A673 (cell line): ENCODE measurements around the gene NDUFA5. TPM values are rescaled to one million over a fixed set of nuclear protein-coding genes. Genes with fewer than 3 reads are reported as not detected.

ENCODE experiments used
- BruUV-seq: library from RNA; stranded (reverse); fragments of 400-500 nt; replicated peaks from 2 replicates; lab custom pipeline; 2021; lab: Mats Ljungman, UMichigan
- CTCF ChIA-PET: fragments of 300-600 bp; sonication (Branson Sonifier 250); formaldehyde crosslinking; loops from one replicate; lab custom pipeline; 2022; ENCODE audit warnings: antibody characterized with exemption; lab: Charles Lee
- POLR2A ChIA-PET: fragments of 300-600 bp; sonication (Branson Sonifier 250); formaldehyde crosslinking; loops from one replicate; lab custom pipeline; 2022; ENCODE audit warnings: antibody characterized with exemption; ENCODE audit not compliant: low non-redundant PET; lab: Charles Lee
- DNase-seq: peaks from one replicate; pipeline ENCODE4 v3.0.0-alpha.2; 2015; ENCODE audit warnings: low spot score
- H3K27ac ChIP-seq: fragments of 200-600 bp; sonication (generic); 2 replicates; pipeline ENCODE4 v1.5.1; 2016; ENCODE audit warnings: mixed run types, low read depth, mild to moderate bottlenecking, mixed read lengths, antibody characterized with exemption, low read length; ENCODE audit not compliant: poor library complexity, severe bottlenecking
- H3K27me3 ChIP-seq: fragments of 200-600 bp; sonication (generic); replicated peaks from 2 replicates; pipeline ENCODE4 v1.6.1; 2017; ENCODE audit warnings: mixed run types, low read depth, mild to moderate bottlenecking, mixed read lengths, antibody characterized with exemption, low read length; ENCODE audit not compliant: insufficient read depth, poor library complexity
- H3K36me3 ChIP-seq: fragments of 200-600 bp; sonication (generic); 2 replicates; pipeline ENCODE4 v1.6.1; 2016; ENCODE audit warnings: mixed run types, mild to moderate bottlenecking, mixed read lengths, antibody characterized with exemption, low read length; ENCODE audit not compliant: insufficient read depth, poor library complexity, severe bottlenecking
- H3K4me1 ChIP-seq: fragments of 200-600 bp; sonication (generic); 2 replicates; pipeline ENCODE4 v1.6.1; 2017; ENCODE audit warnings: mixed run types, mild to moderate bottlenecking, mixed read lengths, antibody characterized with exemption, low read length; ENCODE audit not compliant: insufficient read depth, poor library complexity, severe bottlenecking
- H3K4me3 ChIP-seq: fragments of 200-600 bp; sonication (generic); 2 replicates; pipeline ENCODE4 v1.5.1; 2016; ENCODE audit warnings: low read depth, mixed run types, mild to moderate bottlenecking, mixed read lengths, low read length; ENCODE audit not compliant: poor library complexity, severe bottlenecking
- H3K9me3 ChIP-seq: fragments of 200-600 bp; sonication (generic); 2 replicates; pipeline ENCODE4 v1.6.1; 2016; ENCODE audit warnings: mixed run types, low read depth, mild to moderate bottlenecking, mixed read lengths, antibody characterized with exemption, low read length; ENCODE audit not compliant: poor library complexity, severe bottlenecking
- EZH2 ChIP-seq: fragments of 200-600 bp; sonication (generic); IDR thresholded peaks from 2 replicates; pipeline ENCODE4 v1.6.1; 2017; ENCODE audit warnings: borderline replicate concordance, low read depth, mild to moderate bottlenecking, mixed read lengths, antibody characterized with exemption, low read length; ENCODE audit not compliant: poor library complexity, severe bottlenecking
- intact Hi-C: fragments of 100-400 bp; cut with micrococcal nuclease; formaldehyde crosslinking; loops from one replicate; pipeline ENCODE4 v1.10.0; 2022; ENCODE audit not compliant: unreplicated experiment
- total RNA-seq: library from RNA; stranded (reverse); gene quantifications from 2 replicates; pipeline ENCODE4 v1.2.3, GENCODE V29; 2021
- TF ChIP-seq, protein P1 (sequence below): fragments of 300-800, 200-600 bp; sonication (generic); conservative IDR thresholded peaks from 2 replicates; pipeline ENCODE4 v1.5.1; 2017; ENCODE audit warnings: low read depth, mild to moderate bottlenecking, antibody characterized with exemption, low read length, moderate library complexity, mixed read lengths

Gene NDUFA5
- total RNA-seq, 1 experiment from 2014 or later, result 114 TPM

DNA sequence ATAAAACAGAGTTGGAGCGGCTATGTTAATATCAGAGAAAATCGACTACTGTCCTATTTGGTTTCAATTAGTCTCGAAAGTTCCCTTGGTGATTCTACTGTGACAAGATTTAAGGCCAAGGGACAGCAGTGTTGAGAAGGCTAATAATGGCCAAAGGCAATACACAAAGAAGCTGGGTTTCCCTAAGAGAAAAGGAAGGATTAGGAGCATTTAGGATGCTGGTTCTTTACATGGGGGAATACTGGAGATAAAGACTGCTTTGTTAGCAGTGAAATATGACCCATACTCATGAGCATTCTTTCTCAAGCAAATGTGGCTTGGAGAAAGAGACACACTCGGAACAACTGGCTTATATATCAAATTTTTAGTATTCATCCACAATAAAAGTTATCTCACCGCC, 55.4 kb downstream of the NDUFA5 start:
- Histone ChIP-seq H3K9me3 (no peaks in the 10 kb centered on the region), H3K27me3 (no peaks in the 10 kb centered on the region), H3K36me3 (no peaks in the 10 kb centered on the region), H3K27ac (no peak overlapping the region), H3K4me3 (no peak overlapping the region), H3K4me1 (no peaks in the 10 kb centered on the region)
- intact Hi-C loops, result no loop called here
- BruUV-seq, result no TSS peak
- POLR2A ChIA-PET, result no interaction called here
- DNase-seq, result no peak
- TF ChIP-seq, protein P1, sequence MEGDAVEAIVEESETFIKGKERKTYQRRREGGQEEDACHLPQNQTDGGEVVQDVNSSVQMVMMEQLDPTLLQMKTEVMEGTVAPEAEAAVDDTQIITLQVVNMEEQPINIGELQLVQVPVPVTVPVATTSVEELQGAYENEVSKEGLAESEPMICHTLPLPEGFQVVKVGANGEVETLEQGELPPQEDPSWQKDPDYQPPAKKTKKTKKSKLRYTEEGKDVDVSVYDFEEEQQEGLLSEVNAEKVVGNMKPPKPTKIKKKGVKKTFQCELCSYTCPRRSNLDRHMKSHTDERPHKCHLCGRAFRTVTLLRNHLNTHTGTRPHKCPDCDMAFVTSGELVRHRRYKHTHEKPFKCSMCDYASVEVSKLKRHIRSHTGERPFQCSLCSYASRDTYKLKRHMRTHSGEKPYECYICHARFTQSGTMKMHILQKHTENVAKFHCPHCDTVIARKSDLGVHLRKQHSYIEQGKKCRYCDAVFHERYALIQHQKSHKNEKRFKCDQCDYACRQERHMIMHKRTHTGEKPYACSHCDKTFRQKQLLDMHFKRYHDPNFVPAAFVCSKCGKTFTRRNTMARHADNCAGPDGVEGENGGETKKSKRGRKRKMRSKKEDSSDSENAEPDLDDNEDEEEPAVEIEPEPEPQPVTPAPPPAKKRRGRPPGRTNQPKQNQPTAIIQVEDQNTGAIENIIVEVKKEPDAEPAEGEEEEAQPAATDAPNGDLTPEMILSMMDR, result no peak
- TF ChIP-seq EZH2, result no peak
- CTCF ChIA-PET, result no interaction called here

DNA sequence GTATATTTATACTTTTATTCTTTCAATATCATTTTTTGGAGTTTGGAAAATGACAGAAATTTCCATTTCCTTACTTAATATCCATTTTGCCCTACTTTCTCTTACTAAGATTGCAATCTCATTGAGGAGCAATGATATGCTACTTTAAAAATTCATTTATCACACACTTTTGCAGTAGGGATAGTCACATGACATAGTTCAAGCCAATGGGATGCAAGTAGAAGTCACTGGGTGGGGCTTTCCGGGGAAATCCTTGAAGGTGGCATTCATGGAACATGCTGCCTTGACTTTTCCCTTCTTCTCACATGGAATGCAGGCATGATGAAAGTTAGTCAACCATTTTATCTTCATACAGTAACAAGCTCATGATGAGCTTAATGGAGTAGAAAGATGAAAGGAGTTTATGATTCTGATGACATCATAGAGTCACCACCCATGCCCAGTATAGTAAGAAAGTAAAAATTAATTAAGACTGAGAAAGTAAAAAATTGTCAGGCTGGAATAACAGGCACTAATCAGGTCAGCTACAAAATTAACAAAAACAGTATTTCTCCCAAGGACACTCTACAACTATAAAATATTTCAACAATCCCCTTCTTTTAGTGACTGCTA, 56.6 kb downstream of the NDUFA5 start:
- Histone ChIP-seq H3K27ac (no peak overlapping the region), H3K27me3 (no peaks in the 10 kb centered on the region), H3K4me3 (no peak overlapping the region), H3K4me1 (no peaks in the 10 kb centered on the region), H3K9me3 (no peaks in the 10 kb centered on the region), H3K36me3 (no peaks in the 10 kb centered on the region)
- TF ChIP-seq, protein P1, result no peak
- no peak for TF ChIP-seq EZH2
- no peak for DNase-seq
- BruUV-seq, result no TSS peak
- POLR2A ChIA-PET, result no interaction called here
- intact Hi-C loops, result no loop called here
- CTCF ChIA-PET, result no interaction called here

DNA sequence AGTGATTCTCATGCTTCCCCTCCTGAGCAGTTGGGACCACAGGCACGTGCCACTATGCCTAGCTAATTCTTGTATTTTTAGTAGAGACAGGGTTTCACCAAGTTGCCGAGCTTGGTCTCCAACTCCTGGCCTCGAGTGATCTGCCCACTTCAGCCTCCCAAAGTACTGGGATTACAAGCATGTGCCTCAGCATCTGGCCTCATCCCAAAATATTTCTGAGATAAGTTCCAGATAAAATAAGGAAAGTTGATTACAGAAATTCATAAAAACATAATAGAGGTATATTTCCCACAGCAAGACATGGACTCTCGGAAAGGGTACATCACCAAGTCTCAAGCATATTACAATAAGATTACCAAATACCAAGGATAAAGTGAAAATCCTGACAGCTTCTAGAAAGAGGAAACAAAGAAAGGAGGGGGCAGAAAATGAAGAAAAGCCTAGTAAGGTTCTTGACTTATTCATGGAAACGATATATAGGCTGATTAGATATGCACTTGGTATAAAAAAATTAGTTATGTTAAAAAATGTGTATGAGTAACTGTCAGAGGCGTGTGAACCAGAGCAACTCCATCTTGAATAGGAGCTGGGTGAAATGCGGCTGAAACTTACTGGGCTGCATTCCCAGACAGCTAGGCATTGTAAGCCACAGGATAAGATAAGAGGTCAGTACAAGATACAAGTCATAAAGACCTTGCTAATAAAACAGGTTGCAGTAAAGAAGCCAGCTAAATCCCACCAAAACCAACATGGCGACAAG, 58.2 kb downstream of the NDUFA5 start:
- Histone ChIP-seq H3K27me3 (no peaks in the 10 kb centered on the region), H3K4me3 (no peak overlapping the region), H3K36me3 (no peaks in the 10 kb centered on the region), H3K9me3 (no peaks in the 10 kb centered on the region), H3K4me1 (no peaks in the 10 kb centered on the region), H3K27ac (no peak overlapping the region)
- BruUV-seq, result no TSS peak
- ChIA-PET CTCF (no interaction called here), POLR2A (no interaction called here)
- intact Hi-C loops, result loop anchor here (10.0 kb wide), 3 partner anchors 125 to 365 kb away; no protein-coding TSS in a partner anchor
- no peak for TF ChIP-seq EZH2
- TF ChIP-seq, protein P1, result no peak
- no peak for DNase-seq
